IMR-90 (cell line): Measurements from ENCODE around the gene GDF15.

Experiments used
- CEBPB ChIP-seq: IDR thresholded peaks from 2 replicates; pipeline ENCODE4 v1.6.1; 2012; ENCODE audit warnings: low read depth, low read length, improper control_type of control experiment
- ELK1 ChIP-seq: fragments of 150-350 bp; IDR thresholded peaks from 2 replicates; pipeline ENCODE4 v1.6.1; 2016; ENCODE audit warnings: low read depth, mild to moderate bottlenecking, low read length, moderate library complexity, borderline replicate concordance
- FOS ChIP-seq: fragments of 150-350 bp; IDR thresholded peaks from 2 replicates; pipeline ENCODE4 v1.6.1; 2016; ENCODE audit warnings: low read depth, low read length
- MAFK ChIP-seq: IDR thresholded peaks from 2 replicates; pipeline ENCODE4 v1.6.1; 2012; ENCODE audit warnings: low read depth, low read length, improper control_type of control experiment
- MAZ ChIP-seq: IDR thresholded peaks from 2 replicates; pipeline ENCODE4 v1.6.1; 2012; ENCODE audit warnings: low read depth, mild to moderate bottlenecking, low read length, improper control_type of control experiment, moderate library complexity, borderline replicate concordance
- MXI1 ChIP-seq: IDR thresholded peaks from 2 replicates; pipeline ENCODE4 v1.6.1; 2012; ENCODE audit warnings: low read depth, mild to moderate bottlenecking, low read length, moderate library complexity, borderline replicate concordance
- NFE2L2 ChIP-seq: fragments of 150-350 bp; IDR thresholded peaks from 2 replicates; pipeline ENCODE4 v1.6.1; 2016; ENCODE audit warnings: low read depth, mild to moderate bottlenecking, low read length
- POLR2A ChIP-seq: IDR thresholded peaks from 2 replicates; pipeline ENCODE4 v1.6.1; 2012; ENCODE audit warnings: mild to moderate bottlenecking, low read depth, low read length
- RAD21 ChIP-seq: IDR thresholded peaks from 2 replicates; pipeline ENCODE4 v1.6.1; 2012; ENCODE audit warnings: low read length, improper control_type of control experiment
- RCOR1 ChIP-seq: IDR thresholded peaks from 2 replicates; pipeline ENCODE4 v1.6.1; 2012; ENCODE audit warnings: mild to moderate bottlenecking, low read length, improper control_type of control experiment; ENCODE audit not compliant: insufficient replicate concordance
- RFX5 ChIP-seq: IDR thresholded peaks from 2 replicates; pipeline ENCODE4 v1.8.0; 2012; ENCODE audit warnings: low read depth, mild to moderate bottlenecking, low read length, moderate library complexity
- TF ChIP-seq, protein P1 (sequence below): conservative IDR thresholded peaks from 2 replicates; pipeline ENCODE4 v1.5.1; 2012; ENCODE audit warnings: mild to moderate bottlenecking, low read depth, low read length, improper control_type of control experiment

DNA sequence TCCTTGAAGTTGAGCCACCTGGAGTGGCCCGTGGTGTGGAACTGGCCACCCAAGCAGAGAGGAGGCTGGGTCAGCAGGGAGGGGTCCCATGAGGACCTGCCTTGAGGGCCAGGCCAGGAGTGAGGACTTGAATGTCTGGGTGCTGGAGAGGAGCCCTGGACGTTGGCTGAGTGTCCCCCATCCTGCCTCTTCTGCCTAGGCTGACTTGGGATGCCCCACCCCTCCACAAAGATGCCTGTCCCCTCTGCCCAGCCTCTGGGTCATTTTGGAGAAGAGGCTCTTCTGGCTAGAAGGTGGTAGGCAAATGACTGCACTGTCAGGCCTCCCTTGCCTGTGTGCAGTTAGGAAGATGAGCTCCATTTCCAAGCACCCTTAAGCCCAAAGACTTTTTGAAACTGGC is 35.0 kb downstream of the GDF15 start:
- TF ChIP-seq, protein P1, sequence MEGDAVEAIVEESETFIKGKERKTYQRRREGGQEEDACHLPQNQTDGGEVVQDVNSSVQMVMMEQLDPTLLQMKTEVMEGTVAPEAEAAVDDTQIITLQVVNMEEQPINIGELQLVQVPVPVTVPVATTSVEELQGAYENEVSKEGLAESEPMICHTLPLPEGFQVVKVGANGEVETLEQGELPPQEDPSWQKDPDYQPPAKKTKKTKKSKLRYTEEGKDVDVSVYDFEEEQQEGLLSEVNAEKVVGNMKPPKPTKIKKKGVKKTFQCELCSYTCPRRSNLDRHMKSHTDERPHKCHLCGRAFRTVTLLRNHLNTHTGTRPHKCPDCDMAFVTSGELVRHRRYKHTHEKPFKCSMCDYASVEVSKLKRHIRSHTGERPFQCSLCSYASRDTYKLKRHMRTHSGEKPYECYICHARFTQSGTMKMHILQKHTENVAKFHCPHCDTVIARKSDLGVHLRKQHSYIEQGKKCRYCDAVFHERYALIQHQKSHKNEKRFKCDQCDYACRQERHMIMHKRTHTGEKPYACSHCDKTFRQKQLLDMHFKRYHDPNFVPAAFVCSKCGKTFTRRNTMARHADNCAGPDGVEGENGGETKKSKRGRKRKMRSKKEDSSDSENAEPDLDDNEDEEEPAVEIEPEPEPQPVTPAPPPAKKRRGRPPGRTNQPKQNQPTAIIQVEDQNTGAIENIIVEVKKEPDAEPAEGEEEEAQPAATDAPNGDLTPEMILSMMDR = no peak
- TF ChIP-seq FOS (no peak), RFX5 (no peak), MXI1 (no peak), POLR2A (no peak), CEBPB (no peak), MAZ (no peak), NFE2L2 (no peak), RCOR1 (no peak), MAFK (no peak), RAD21 (no peak), ELK1 (no peak)
